Stromal cell of bone marrow (primary cell): Measurements from ENCODE around the gene SMIM31.

Experiments
- DNase-seq: peaks from one replicate; pipeline ENCODE4 v3.0.0-alpha.2; 2012; ENCODE audit warnings: low read depth

Gene SMIM31

DNA sequence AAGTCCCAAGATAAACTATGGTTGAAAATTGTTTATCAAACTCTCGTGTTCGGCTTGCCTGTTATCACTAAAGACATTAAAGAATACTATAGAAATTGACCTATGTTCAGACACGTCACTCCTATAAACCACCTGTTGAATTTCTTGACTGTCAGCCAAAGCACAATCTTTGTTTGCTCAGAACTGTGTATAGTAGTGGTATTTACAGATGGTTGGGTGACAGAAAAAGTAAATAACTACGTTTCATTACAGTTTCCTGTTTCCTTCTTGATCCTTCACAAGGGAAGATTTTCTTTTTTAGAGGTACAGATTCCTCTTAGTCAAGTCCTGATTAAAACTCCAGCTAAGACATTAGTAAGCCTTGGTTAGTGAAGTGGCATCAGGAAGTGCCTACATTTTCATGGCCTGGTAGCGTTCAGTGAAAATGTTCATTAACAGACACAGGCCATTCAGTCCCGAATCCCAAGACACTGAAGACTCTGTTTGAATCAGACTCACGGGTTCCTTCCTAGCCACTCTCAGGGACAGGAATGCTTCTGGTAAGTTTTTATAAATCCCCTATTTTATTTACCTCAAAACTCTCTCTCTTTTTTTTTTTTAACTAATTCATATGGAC, at the start of gene SMIM31:
Gene SMIM31, plus strand, starts transcription at position 259 of the 616 bp plus-strand sequence. CDS start 16,313 bp downstream, outside the sequence.
- DNase-seq = no peak

DNA sequence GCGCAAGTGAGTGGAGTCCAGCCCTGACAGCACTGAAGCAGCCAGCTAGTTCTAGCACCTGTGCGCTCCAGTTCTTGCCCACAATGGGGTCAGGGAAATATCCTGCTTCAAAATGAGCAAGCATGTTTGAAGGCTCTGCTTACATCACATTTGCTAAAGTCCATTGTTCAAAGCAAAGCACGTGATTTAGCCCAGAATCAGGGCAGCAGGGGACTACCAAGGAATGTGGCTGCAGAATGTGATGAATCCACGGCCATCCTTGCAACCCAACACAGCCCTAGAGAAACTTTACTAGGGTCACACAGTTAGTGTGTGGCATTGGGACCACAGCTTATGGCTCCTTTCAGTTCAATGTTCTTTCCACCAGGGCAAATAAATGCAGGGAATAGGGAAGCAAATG, 47.3 kb upstream of the SMIM31 start:
- no peak for DNase-seq

DNA sequence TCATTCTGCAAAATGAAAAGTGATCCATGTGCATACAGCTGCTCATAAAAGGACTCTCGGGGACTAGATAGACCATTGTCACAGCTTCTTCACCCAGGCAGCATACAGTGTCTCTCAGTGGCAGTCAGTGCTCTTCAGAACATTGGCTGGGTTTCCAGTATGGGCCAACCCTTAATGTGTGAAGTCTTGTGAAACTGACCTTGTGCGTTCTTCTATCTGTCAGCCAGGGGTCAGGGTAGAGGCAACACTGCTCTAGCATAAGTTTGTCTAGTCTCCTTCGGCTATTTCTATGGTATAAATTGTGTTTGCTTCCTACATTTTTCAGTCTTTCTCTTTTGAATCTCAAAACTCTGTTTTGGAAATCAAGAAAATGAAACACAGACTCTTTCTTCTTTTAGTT, 37.0 kb upstream of the SMIM31 start:
- no peak for DNase-seq

DNA sequence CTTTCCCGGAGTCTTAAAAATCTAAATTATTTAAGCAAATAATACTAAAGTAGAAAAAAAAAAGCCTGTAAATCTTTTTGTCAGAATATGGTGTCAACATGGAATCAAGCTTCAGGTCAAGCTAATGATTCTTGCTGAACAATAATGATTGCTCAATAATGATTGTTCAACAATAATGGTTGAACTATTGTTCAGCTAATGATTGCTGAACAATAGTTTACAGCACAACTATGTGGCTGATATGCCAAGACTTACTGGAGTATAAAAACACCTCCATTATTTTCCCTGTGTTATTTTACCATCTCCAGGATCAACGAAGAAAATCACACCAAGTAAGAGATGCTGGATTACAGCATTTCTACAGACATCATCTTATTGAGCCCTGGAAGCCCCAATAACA, 35.1 kb upstream of the SMIM31 start:
- DNase-seq = no peak

DNA sequence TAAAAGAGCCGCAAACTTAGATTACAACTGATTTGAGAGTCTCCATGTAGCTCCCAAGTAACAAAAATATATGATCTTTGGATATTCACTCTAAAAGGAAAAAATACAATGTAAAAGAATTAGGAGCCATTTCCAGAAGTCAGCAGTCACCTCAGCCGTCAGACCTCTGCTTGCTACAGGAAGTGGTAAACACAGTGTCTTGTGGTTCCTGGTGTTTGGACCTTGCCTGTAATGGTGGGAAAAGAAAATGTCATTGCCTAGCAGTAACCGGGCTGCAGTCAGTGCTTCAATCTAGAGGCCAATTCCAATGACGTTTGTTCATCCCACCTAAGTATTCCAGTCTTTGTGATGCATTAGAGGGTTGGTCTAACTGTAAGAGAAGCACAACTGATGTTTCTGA, 28.9 kb upstream of the SMIM31 start:
- no peak for DNase-seq

DNA sequence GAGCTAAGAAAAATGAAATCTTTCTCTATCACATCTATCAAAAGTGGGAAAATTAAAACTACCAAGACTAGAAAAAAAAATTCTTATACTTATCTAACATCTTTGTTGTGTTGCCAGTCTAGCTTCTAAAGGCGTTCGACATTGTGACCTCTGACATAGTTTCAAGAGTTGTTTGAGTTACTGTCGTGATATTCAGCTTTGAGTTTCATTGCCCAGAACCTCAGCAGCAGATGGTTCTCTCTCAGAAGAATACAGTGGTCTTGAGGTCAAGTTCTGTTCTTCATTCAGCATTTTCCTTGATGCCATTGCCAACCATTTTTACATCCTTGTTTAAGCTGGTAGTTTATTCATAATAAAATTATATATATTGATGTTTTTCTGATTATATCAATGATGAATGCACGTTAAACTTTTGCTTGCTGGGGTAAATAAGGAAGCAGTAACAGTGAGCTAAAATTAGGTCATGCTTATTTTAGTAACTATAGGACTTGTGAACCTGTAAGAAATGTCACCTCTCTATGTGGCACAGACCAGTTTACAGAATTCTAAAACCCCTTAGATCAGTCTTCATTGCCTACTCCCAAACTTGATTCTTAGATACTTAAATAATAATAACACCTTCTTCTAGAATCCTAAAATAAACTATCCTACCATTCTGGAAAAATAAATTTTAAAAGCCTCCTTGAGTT, 23.1 kb upstream of the SMIM31 start:
- no peak for DNase-seq

DNA sequence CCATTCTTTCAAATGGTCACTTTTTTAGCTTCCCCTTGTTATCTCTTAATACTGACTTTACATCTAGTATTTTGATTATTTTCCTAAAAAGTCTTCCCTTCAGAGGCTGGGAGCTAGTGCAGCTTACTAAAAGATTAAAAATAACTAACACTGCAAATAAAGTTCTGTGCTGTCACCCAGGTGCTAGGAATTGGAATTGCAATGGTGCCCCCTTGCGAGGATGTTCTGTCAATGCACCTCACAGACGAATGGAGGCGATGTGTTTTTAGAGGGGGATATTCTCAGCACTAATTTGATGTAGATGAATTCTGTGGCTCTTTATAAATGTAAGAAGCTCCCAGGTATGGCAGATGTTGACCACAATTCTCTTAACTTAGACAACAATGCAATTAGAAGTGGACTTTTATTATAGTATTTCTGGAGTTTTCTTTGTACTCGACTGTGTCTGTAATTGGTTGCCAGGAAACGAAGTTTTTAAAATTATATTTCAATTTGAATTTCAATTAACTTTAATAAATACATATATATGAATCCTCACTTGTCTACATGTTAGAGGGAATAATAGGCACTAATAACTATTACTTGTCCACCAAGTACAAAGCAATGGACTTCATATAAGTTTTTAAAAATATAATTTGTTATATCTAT, 22.0 kb upstream of the SMIM31 start:
- DNase-seq = peak; percentile 27

DNA sequence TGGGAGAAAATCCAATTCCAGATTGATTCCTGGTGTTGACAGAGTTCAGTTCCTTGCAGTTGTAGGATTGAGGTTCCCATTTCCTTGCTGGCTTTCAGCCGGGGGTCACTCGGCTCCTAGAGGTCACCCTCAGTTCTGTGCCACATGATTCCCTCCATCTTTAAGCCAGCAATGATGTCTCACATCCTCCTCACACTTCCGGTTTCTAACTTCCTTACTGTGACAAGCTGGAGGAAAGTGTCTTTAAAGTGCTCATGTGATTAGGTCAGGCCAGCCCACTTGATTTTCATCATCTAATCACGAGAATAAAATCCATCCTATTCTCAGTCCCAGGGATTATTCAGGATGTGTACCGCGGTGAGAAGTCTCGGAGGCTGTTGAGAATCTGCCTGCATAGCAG, 19.4 kb upstream of the SMIM31 start:
- DNase-seq = no peak

DNA sequence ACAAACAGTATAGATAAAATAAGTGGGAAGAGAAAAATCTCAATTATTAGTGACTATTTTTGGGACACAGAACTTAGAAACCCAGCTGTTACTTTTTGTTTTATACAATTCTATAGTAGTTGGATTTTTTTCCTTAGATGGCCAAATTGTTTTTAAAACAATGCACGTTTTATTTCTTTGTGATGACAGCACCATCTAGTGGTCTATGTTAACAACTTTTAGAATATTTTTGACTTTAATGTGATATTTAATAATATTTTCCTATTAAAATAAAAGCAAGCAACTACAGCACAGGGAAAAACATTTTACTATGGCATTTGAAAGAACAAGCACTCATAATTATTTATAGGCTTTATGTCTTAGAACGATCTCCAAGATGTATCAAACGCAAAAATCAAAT, 5.6 kb upstream of the SMIM31 start:
- DNase-seq = peak; percentile 10

DNA sequence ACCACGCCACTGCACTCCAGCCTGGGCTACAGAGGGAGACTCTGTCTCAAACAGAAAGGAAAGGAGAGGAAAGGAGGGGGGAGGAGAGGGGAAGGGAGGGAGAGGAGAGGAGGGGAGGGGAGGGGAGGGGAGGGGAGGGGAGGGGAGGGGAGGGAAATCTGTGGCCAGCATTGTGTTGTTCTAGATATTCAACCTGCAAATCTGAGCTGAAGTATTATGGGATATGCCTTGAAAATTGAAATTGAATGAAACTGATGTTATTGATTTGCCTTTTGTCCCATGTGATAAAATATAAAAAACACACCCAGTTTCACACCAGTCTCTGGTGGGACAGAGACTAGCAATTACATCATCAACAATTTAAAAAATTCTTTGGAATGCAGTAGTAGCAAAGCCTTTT, 1.5 kb downstream of the SMIM31 start:
- no peak for DNase-seq

DNA sequence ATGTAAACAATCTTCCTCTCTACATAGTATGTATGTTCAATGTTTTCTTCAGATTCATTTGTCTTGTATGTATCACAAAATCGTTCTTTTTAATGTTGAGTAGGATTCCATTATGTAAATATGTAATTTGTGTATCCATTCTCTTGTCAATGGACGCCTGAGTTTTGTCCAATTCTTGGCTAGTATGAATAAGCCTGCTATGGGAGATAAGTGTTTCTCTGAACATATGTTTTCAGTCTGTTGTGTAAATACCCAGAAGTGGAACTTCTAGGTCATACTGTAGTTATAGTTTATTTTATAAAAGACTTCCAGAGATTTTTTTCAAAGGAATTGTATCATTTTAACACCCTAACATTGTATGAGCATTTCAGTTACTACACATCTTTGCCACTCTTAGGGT, 2.8 kb downstream of the SMIM31 start:
- no peak for DNase-seq

DNA sequence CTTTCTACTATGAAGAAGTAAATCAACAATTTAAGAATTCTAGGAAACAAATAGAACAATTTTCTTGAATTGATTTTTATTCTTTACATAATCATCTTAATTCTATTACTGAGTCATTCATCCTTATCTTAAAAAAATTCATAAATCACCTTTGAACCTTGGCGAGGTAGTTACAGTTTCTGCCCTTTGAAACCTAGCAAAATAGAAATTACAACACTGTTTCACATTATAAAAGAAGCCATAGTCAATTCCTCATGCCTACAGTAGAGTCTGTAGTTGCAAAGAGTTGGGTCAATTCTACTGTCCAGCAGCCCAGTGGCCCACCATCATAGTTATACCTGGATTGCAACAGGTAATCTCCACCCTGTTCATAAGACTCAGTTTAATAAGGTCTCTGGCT, 7.3 kb downstream of the SMIM31 start:
- no peak for DNase-seq

DNA sequence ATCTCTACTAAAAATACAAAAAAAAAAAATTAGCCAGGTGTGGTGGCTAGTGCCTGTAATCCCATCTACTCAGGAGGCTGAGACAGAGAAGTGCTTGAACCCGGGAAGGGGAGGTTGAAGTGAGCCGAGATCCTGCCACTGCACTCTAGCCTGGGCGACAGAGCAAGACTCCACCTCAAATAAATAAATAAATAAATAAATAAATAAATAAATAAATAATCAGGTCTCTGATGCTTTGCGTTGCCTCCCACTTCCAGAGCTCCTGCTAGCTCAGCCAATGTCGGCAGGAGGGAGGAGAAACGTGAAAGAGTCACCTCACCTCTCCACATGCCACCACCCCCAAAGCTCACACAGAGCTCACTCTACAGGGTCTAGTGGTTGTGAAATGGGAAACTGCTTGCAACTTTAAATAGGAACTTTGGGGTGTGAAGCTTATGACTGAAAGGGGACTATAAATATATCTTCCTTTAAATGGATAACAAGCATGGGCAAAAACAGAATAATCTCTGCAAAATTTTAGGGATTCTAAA, 7.9 kb downstream of the SMIM31 start:
- DNase-seq = no peak

DNA sequence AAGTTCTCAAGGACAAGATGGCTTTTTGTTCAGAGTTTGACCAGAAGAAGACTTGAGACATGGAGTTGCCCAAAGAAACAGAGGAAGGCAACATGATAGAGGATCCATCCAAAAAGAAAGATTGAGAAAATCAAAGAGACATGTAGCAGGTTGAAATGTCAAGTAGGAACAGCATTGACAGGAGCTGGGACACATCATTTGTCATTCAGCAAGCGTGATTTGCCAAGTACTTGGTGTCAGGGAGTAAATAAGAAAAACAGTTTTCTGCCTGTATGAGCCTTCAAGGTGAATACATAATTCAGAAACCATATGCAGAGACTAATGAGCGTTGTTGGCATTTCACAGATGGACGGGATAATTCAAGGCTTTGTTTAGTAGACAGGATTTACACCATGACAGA, 11.2 kb downstream of the SMIM31 start:
- DNase-seq = no peak

DNA sequence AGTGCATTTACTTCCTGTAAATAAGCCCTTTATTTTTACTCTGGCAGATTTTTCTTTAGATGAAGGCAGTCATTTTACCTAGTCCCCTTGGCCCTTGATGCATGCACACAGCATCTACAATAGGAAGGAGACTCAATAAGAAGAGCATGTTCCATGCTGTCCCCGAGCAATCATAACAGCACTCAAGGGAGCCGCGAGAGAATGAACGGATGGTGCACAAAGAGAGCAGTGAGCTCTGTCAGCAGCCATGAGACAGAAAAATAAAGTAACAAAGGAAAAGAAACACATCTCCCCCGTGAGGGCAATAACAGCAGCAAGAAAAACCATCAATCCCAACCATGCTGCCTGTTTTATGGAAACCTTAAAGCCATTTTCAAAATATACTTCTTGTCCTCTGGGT, 11.9 kb downstream of the SMIM31 start:
- DNase-seq = no peak

DNA sequence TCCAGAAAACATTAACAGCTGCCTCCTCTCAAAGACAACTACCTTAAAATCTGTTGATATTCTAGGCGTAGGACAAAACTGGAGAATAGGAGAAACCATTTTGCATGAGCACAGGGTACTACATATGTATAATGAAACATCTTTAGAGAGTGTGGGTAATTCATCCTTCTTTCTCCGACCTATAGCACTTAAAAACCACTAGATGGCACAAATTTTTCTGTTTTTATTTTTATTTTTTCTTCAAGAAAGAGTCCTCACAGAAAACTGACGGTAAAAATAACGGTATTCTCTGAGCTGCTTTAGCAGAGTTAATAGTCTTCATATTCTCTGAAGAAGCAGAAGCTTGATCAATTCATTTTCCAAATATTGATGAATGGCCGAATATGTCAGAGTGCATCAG, 14.6 kb downstream of the SMIM31 start:
- DNase-seq = no peak

DNA sequence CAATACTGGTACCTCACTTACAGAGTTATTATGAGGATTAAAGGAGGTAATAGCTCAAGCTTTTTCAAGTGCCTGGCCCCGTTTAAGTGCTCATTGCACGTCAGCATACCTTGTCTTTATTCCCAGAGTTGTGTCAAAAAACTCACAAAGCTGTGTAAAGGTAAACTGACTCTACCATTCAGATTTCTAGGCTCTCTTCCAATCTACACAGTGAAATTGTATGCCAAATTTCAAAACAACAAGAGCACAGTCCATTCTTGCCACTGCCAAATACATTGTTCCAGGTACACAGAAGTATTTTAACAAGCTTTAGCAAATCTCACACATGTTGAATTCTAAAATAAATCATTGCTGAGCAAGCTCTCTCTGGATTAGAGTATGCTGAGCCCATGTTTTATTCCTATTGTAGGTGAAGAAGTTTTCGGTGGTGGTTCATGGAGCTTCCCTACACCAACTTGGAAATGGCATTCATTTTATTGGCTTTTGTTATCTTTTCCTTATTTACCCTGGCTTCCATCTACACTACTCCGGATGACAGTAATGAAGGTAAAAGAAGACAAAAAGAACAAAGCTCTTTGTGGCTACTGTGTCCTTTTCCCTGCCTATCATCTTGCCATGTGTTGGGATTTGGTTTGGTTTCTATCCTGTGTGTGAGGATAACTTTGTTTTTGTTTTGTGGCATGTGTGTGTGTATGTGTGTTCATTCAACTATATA, 16.2 kb downstream of the SMIM31 start:
- DNase-seq = no peak

DNA sequence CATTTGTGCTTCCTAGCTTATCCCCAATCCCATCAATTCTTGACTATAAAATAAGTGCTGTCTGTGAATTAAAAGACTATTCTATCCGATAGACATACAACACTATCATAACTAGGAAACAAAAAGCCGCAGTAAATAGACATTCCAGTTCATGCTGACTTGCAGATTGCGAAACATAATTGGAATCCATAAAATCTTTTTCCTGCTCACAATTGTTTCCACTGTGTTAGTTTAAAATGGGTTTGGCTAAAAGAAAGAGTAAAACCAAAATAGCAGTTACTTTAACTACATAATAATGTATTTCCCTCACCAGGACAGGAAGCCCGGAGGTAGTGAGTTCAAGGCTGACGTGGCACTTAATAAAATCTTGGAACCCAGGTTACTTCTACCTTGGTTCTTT, 17.2 kb downstream of the SMIM31 start:
- peak; percentile 54 for DNase-seq

DNA sequence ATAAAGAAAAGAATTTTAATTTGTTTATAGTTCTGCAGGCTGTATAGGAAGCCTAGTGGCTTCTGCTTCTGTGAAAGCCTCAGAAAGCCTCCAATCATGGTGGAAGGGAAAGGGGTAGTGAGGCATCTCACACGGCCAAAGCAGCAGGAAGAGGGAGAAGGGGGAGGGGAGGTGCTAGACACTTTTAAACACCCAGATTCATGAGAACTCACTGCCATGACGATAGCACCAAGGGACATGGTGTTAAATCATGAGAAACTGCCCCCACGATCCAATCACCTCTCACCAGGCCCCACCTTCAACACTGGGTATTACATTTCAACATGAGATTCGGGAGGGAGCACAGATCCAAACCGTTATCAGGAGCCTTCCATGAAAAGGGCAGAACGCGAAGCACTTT, 18.1 kb downstream of the SMIM31 start:
- DNase-seq = no peak

DNA sequence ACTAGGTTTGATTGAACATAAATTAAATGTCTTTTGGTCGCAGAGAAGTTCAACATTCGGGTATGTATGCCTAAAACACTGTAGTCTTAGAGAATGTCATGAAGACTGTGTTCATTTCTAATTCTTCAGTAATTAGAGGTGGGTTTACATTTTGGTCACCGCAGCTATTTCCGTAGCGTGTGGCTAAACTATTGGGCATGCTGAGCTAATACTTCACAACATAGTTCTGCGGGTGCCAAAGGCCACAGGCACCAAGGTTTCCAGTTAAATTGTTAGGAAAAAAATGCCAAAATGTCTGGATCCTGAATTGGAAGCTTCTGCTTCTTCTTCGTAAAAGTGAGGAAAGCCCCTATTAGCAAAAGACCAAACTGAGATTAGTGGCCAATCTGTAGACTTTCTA, 25.1 kb downstream of the SMIM31 start:
- DNase-seq = no peak

DNA sequence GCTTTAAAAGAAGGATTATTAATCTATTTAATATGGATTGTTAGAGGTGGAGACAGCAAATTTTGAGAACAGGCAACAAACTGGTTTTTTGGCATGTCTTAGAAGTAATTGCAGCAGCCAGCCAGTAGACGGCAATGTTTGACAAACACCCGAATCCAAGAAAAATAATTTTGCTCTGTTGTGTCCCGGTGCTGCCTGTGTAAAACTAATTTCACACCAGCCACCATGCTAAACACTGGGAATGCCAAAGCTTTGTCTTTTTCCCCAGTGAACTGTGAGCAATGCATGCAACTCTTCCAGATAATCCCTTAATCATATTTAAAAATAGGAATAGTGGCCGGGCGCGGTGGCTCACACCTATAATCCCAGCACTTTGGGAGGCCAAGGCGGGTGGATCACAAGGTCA, 25.9 kb downstream of the SMIM31 start:
- DNase-seq = peak; percentile 45

DNA sequence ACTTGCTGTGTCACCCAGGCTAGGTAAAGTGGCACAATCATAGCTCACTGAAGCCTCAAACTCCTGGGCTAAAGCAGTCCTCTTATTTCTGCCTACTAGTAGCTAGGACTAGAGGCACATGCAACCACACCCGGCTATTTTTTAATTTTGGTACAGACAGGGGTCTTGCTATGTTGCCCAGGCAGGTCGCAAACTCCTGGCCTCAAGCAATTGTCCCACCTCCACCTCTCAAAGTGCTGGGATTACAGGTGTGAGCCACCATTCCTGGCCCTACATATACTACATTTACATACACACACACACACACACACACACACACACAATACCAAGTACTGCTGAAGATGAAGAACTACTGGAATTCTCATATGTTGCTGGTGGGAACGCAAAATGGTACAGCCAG, 26.9 kb downstream of the SMIM31 start:
- no peak for DNase-seq

DNA sequence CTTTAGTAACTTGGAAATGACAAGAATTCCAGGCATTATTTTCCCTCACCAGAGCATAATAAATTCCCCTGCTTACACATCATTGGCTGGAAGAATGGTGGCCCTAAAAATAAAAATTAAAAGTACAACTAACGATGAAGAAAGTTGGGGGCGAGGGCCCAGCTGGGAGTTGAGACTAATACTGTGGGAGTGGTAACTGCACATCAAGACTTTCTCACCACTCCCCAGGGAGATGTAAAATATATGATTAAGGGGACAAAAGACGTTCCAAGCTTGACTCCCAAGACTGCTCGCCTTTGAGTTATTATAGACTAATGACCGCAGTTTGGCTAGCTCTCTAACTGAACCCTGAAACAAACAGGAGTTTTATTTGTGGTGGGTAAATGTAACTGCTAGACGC, 30.0 kb downstream of the SMIM31 start:
- DNase-seq = no peak
